Activated T-cell treated with anti-CD3 and anti-CD28 coated beads, Interleukin-2, amount 50 U/mL, for 24 hours (primary cell): ENCODE results near the gene DYNAP.

Experiments
- DNase-seq: peaks from one replicate; pipeline ENCODE4 v3.0.0-alpha.2; 2020
- H3K27ac Mint-ChIP-seq: 2 replicates; pipeline ENCODE4 v1.8.0; 2020; ENCODE audit warnings: mild to moderate bottlenecking, mixed read lengths
- H3K27me3 Mint-ChIP-seq: 2 replicates; pipeline ENCODE4 v1.8.0; 2020; ENCODE audit warnings: mixed read lengths
- H3K36me3 Mint-ChIP-seq: 2 replicates; pipeline ENCODE4 v1.8.0; 2020; ENCODE audit warnings: low read depth, mixed read lengths
- H3K4me1 Mint-ChIP-seq: 2 replicates; pipeline ENCODE4 v1.8.0; 2020; ENCODE audit warnings: low read depth, mixed read lengths
- H3K4me3 Mint-ChIP-seq: 2 replicates; pipeline ENCODE4 v1.8.0; 2020; ENCODE audit warnings: mild to moderate bottlenecking, moderate library complexity, mixed read lengths
- H3K9me3 Mint-ChIP-seq: 2 replicates; pipeline ENCODE4 v1.8.0; 2020; ENCODE audit warnings: mixed read lengths

The DYNAP gene

GRCh38 chr18:54611816-54612215 is 20.8 kb downstream of the DYNAP start:
- Mint-ChIP-seq H3K27me3 (no peaks in the 10 kb centered on the region), H3K9me3 (no peaks in the 10 kb centered on the region), H3K27ac (no peak overlapping the region), H3K36me3 (no peaks in the 10 kb centered on the region), H3K4me3 (no peak overlapping the region), H3K4me1 (peaks cover 12% of the 10 kb centered on the region)
- DNase-seq, result no peak

- Mint-ChIP-seq H3K36me3 (no peaks in the 10 kb centered on the region), H3K9me3 (no peaks in the 10 kb centered on the region), H3K27ac (no peak overlapping the region), H3K4me3 (no peak overlapping the region), H3K4me1 (peaks cover 12% of the 10 kb centered on the region), H3K27me3 (no peaks in the 10 kb centered on the region)
- no peak for DNase-seq
Observed at GRCh38 chr18:54612237-54612636, 21.2 kb downstream of the DYNAP start.

GRCh38 chr18:54613174-54613573 is 22.1 kb downstream of the DYNAP start:
- Mint-ChIP-seq H3K36me3 (no peaks in the 10 kb centered on the region), H3K4me1 (peaks cover 6% of the 10 kb centered on the region), H3K9me3 (no peaks in the 10 kb centered on the region), H3K27ac (no peak overlapping the region), H3K27me3 (no peaks in the 10 kb centered on the region), H3K4me3 (no peak overlapping the region)
- no peak for DNase-seq

- Mint-ChIP-seq H3K4me3 (no peak overlapping the region), H3K9me3 (no peaks in the 10 kb centered on the region), H3K27me3 (no peaks in the 10 kb centered on the region), H3K36me3 (no peaks in the 10 kb centered on the region), H3K4me1 (peaks cover 4% of the 10 kb centered on the region), H3K27ac (no peak overlapping the region)
- DNase-seq, result no peak
Observed at GRCh38 chr18:54616220-54616848, 25.3 kb downstream of the DYNAP start.

- Mint-ChIP-seq H3K4me1 (no peaks in the 10 kb centered on the region), H3K4me3 (no peak overlapping the region), H3K36me3 (no peaks in the 10 kb centered on the region), H3K9me3 (peaks cover 5% of the 10 kb centered on the region), H3K27me3 (no peaks in the 10 kb centered on the region), H3K27ac (no peak overlapping the region)
- DNase-seq, result no peak
Observed at GRCh38 chr18:54622084-54622483, 31.0 kb downstream of the DYNAP start.

- Mint-ChIP-seq H3K4me3 (no peak overlapping the region), H3K4me1 (no peaks in the 10 kb centered on the region), H3K36me3 (no peaks in the 10 kb centered on the region), H3K9me3 (peaks cover 5% of the 10 kb centered on the region), H3K27me3 (no peaks in the 10 kb centered on the region), H3K27ac (no peak overlapping the region)
- no peak for DNase-seq
Observed at GRCh38 chr18:54626779-54627178, 35.7 kb downstream of the DYNAP start.

GRCh38 chr18:54630963-54631362 is 39.9 kb downstream of the DYNAP start:
- Mint-ChIP-seq H3K4me1 (no peaks in the 10 kb centered on the region), H3K9me3 (peaks cover 3% of the 10 kb centered on the region), H3K27me3 (peaks cover 3% of the 10 kb centered on the region), H3K4me3 (no peak overlapping the region), H3K27ac (no peak overlapping the region), H3K36me3 (no peaks in the 10 kb centered on the region)
- no peak for DNase-seq

GRCh38 chr18:54636217-54636616 is 45.2 kb downstream of the DYNAP start:
- H3K4me3 Mint-ChIP-seq, result no peak overlapping the region
- H3K36me3 Mint-ChIP-seq, result no peaks in the 10 kb centered on the region

GRCh38 chr18:54641734-54642133 is 50.7 kb downstream of the DYNAP start:
- Mint-ChIP-seq H3K27me3 (peaks cover 7% of the 10 kb centered on the region), H3K36me3 (no peaks in the 10 kb centered on the region), H3K9me3 (no peaks in the 10 kb centered on the region), H3K27ac (no peak overlapping the region), H3K4me3 (no peak overlapping the region), H3K4me1 (peaks cover 3% of the 10 kb centered on the region)
- DNase-seq, result no peak

More at GRCh38 chr18:54636217-54636616, 45.2 kb downstream of the DYNAP start:
- H3K9me3 Mint-ChIP-seq, result no peaks in the 10 kb centered on the region
- no peak for DNase-seq
- H3K4me1 Mint-ChIP-seq, result peaks cover under 1% of the 10 kb centered on the region
- peaks cover 9% of the 10 kb centered on the region for H3K27me3 Mint-ChIP-seq
- H3K27ac Mint-ChIP-seq, result no peak overlapping the region

- Mint-ChIP-seq H3K27ac (no peak overlapping the region), H3K36me3 (no peaks in the 10 kb centered on the region), H3K4me3 (no peak overlapping the region), H3K4me1 (no peaks in the 10 kb centered on the region), H3K27me3 (peaks cover 13% of the 10 kb centered on the region), H3K9me3 (no peaks in the 10 kb centered on the region)
- DNase-seq, result no peak
Observed at GRCh38 chr18:54647176-54647575, 56.1 kb downstream of the DYNAP start.
